Fibroblast of the aortic adventitia (primary cell): Measurements from ENCODE around the gene TNFRSF12A. TPM values are rescaled to one million over a fixed set of nuclear protein-coding genes. Genes with fewer than 3 reads are reported as not detected.

Experiments used
- DNase-seq: peaks from one replicate; pipeline ENCODE4 v3.0.0-alpha.2; 2010; ENCODE audit warnings: low read depth
- H3K4me3 ChIP-seq: 2 replicates; pipeline ENCODE4 v1.5.1; 2011; ENCODE audit warnings: low read depth, mild to moderate bottlenecking, control low read depth, low read length, moderate library complexity
- total RNA-seq: library from RNA; depleted of rRNA; stranded (reverse); fragments of >200 nt; gene quantifications from 2 replicates; pipeline ENCODE4 v1.2.3, GENCODE V29; 2012; ENCODE audit warnings: low replicate concordance
- TF ChIP-seq, protein P1 (sequence below): IDR thresholded peaks from 2 replicates; pipeline ENCODE4 v1.5.1; 2011; ENCODE audit warnings: mild to moderate bottlenecking, low read length, control low read depth, inconsistent platforms; ENCODE audit not compliant: insufficient read depth

The TNFRSF12A gene
- total RNA-seq, 1 donor, result 124 TPM

DNA sequence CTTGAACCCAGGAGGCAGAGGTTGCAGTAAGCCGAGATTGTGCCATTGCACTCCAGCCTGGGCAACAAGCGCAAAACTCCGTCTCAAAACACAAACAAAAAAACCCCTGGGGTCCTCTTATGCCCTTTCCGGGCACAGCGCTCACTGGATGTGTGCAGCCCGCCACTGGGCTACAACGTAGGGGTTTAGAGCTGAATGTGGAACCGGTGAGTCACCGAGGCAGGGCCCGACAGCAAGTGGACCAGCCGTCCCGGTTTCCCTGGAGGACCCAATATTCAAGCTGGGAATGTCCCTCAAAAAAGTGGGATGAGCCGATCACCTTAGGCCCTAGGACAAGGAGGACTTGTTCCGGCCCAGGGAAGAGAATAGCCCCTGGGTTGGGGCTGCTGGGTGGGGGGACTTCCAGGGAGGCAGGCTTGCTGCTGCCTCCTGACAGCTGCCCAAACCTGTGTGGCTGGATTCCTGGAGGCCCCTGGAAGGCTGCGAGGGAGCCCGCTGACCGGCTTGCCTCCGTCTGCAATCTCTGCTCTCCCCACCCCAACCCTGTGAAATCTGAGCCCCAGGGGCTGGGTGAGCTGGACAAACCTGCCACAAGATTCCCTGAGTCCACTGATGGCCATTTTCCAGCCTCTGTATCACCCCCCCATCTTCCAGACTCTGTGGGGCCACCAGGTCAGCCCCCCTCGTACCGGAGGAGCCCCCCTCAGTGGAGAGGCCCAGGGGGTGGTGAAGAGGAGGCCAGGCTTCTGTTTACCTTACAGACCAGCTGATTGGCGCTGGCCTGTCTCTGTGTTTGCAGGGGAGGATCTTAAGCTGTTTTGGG, 10.4 kb upstream of the TNFRSF12A start:
- TF ChIP-seq, protein P1, sequence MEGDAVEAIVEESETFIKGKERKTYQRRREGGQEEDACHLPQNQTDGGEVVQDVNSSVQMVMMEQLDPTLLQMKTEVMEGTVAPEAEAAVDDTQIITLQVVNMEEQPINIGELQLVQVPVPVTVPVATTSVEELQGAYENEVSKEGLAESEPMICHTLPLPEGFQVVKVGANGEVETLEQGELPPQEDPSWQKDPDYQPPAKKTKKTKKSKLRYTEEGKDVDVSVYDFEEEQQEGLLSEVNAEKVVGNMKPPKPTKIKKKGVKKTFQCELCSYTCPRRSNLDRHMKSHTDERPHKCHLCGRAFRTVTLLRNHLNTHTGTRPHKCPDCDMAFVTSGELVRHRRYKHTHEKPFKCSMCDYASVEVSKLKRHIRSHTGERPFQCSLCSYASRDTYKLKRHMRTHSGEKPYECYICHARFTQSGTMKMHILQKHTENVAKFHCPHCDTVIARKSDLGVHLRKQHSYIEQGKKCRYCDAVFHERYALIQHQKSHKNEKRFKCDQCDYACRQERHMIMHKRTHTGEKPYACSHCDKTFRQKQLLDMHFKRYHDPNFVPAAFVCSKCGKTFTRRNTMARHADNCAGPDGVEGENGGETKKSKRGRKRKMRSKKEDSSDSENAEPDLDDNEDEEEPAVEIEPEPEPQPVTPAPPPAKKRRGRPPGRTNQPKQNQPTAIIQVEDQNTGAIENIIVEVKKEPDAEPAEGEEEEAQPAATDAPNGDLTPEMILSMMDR, result no peak
- no peak for DNase-seq
- no peak overlapping the region for H3K4me3 ChIP-seq

- H3K4me3 ChIP-seq, result no peak overlapping the region
- TF ChIP-seq, protein P1, result no peak
- DNase-seq, result no peak
These were observed 9.7 kb upstream of the TNFRSF12A start for GRCh38 chr16:3010510-3010909.

GRCh38 chr16:3012246-3012645, 7.9 kb upstream of the TNFRSF12A start:
- H3K4me3 ChIP-seq, result no peak overlapping the region
- TF ChIP-seq, protein P1, result no peak
- DNase-seq, result no peak

GRCh38 chr16:3012828-3013420, 7.2 kb upstream of the TNFRSF12A start, which contains the start of gene CLDN9:
TSS of gene CLDN9 (plus strand) at chr16:3012923. CDS start at chr16:3013363, 440 bp downstream.
- DNase-seq, result no peak
- no peak within 1 kb of the TSS for H3K4me3 ChIP-seq
- TF ChIP-seq, protein P1, result no peak

DNA sequence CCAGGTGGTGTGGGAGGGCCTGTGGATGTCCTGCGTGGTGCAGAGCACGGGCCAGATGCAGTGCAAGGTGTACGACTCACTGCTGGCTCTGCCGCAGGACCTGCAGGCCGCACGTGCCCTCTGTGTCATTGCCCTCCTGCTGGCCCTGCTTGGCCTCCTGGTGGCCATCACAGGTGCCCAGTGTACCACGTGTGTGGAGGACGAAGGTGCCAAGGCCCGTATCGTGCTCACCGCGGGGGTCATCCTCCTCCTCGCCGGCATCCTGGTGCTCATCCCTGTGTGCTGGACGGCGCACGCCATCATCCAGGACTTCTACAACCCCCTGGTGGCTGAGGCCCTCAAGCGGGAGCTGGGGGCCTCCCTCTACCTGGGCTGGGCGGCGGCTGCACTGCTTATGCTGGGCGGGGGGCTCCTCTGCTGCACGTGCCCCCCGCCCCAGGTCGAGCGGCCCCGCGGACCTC, 6.6 kb upstream of the TNFRSF12A start:
- no peak overlapping the region for H3K4me3 ChIP-seq
- no peak for DNase-seq
- TF ChIP-seq, protein P1, result no peak

GRCh38 chr16:3013998-3014690, 6.0 kb upstream of the TNFRSF12A start:
- no peak for DNase-seq
- H3K4me3 ChIP-seq, result no peak overlapping the region
- TF ChIP-seq, protein P1, result no peak
